ENCODE measurements around the gene IQSEC1.

DNA sequence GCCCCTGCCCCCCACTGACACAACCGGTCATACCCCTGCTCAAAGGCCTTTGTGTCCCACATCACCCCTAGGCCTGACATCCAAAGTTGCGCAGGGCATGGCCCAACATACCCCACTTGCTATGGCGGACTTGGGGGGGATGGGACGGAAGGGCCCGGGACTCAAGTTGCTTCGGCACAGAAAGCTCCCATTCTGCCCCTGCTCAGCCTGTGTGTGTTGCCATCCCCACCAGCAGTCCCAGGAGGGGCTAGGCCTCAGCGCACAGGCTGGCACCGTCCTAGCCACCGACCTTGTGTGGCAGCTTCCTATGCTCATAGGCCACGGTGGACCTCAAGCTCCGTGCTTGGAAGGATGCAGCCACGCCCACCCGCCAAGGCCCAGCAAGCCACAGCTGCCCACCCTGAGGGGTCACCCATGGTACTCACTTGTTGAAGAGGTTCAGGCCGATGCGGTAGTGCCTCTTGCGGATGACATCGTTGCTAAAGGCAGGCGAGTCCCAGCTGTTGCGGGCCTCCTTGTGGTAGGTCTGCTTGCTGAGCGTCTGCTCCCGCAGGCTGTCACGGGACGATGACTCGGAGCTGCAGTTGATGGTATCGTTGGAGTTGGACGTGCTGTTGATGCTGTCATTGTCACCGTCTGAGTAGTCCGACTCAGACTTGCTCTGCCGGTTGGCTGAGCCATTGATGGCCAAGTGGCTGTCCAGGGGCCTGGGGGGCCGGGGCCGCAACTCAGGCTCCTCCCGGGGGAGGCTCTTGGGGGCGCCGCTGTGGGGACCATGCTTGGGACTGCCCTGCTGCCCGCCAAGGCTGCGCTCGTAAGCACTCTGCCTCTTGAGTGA is 138.0 kb downstream of the IQSEC1 start:
- TF ChIP-seq, protein P1, sequence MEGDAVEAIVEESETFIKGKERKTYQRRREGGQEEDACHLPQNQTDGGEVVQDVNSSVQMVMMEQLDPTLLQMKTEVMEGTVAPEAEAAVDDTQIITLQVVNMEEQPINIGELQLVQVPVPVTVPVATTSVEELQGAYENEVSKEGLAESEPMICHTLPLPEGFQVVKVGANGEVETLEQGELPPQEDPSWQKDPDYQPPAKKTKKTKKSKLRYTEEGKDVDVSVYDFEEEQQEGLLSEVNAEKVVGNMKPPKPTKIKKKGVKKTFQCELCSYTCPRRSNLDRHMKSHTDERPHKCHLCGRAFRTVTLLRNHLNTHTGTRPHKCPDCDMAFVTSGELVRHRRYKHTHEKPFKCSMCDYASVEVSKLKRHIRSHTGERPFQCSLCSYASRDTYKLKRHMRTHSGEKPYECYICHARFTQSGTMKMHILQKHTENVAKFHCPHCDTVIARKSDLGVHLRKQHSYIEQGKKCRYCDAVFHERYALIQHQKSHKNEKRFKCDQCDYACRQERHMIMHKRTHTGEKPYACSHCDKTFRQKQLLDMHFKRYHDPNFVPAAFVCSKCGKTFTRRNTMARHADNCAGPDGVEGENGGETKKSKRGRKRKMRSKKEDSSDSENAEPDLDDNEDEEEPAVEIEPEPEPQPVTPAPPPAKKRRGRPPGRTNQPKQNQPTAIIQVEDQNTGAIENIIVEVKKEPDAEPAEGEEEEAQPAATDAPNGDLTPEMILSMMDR (conservative IDR thresholded peaks at IDR 0.05 in 1 of 2, IDR thresholded peaks at IDR 0.05 in 1 of 2; ENCODE audit: low read depth in 1 of 2, low read length in 2 of 2), result no peak
- no peak for TF ChIP-seq EZH2 (IDR thresholded peaks at IDR 0.05; ENCODE audit: low read length, missing control alignments)
